Upper lobe of left lung (tissue), 6 donors: ENCODE results near the gene HOXA7. TPM values are rescaled to one million over a fixed set of nuclear protein-coding genes. Genes with fewer than 3 reads are reported as not detected.

Experiments used
- ATAC-seq, 2 donors: fragments of 200-7000 bp; cut with Tn5 transposase; one replicate each; pipeline ENCODE4 v1.9.1; 2022; ENCODE audit warnings: mild to moderate bottlenecking in 2 of 2, moderate library complexity in 2 of 2; ENCODE audit not compliant: low FRiP score in 2 of 2
- DNase-seq, 2 donors: peaks; one replicate each; pipeline ENCODE4 v3.0.0-alpha.2; 2019 to 2020
- H3K27ac ChIP-seq, 4 donors: fragments of 200-600 bp; sonication (generic); one replicate each; pipeline ENCODE4 v1.5.1; 2016 to 2019
- H3K27me3 ChIP-seq, 4 donors: fragments of 200-600 bp; sonication (generic); one replicate each; pipeline ENCODE4 v1.5.1; 2017 to 2019
- H3K36me3 ChIP-seq, 4 donors: fragments of 200-600 bp; sonication (generic); one replicate each; pipeline ENCODE4 v1.5.1; 2016 to 2019
- H3K4me1 ChIP-seq, 4 donors: fragments of 200-600 bp; sonication (generic); one replicate each; pipeline ENCODE4 v1.5.1; 2018 to 2019
- H3K4me3 ChIP-seq, 4 donors: fragments of 200-600 bp; sonication (generic); one replicate each; pipeline ENCODE4 v1.5.1; 2017 to 2019; ENCODE audit warnings: mild to moderate bottlenecking in 2 of 4, moderate library complexity in 1 of 4
- H3K9me3 ChIP-seq, 4 donors: fragments of 200-600 bp; sonication (generic); one replicate each; pipeline ENCODE4 v1.5.1; 2018 to 2019
- CTCF ChIP-seq, 6 experiments: fragments of 450-650 bp in 4 of 6; fragments of 200-600 bp in 2 of 6; sonication (generic) in 2 of 6; IDR thresholded peaks; one replicate each; pipeline ENCODE4 v1.5.1; 2016 to 2019; ENCODE audit warnings: antibody characterized with exemption in 6 of 6
- EP300 ChIP-seq, 4 donors: sonication (generic); formaldehyde crosslinking; IDR thresholded peaks; one replicate each; pipeline ENCODE4 v1.5.1; 2017; ENCODE audit warnings: antibody characterized with exemption in 4 of 4, control low read depth in 2 of 4
- POLR2A ChIP-seq, 4 donors: fragments of 450-650 bp; IDR thresholded peaks; one replicate each; pipeline ENCODE4 v1.5.1; 2016 to 2017; ENCODE audit warnings: antibody characterized with exemption in 4 of 4, mild to moderate bottlenecking in 2 of 4
- POLR2AphosphoS5 ChIP-seq, 2 donors: sonication (generic); formaldehyde crosslinking; IDR thresholded peaks; one replicate each; pipeline ENCODE4 v1.5.1; 2017; ENCODE audit warnings: antibody characterized with exemption in 2 of 2
- WGBS, 2 donors: methylation state at CpG; one replicate each; pipeline ENCODE4 v1.1.5; 2017 to 2018; 5-methylcytosine and 5-hydroxymethylcytosine counted together
- total RNA-seq, 6 donors: library from RNA; depleted of rRNA in 4 of 6; stranded (reverse); fragments of >200 nt in 4 of 6; gene quantifications; one replicate each; pipeline versions ENCODE4 v1.1.0 to v1.2.1, GENCODE V29; 2016 to 2021
- donor health status: DM: no; HTN: no; CAD: no; lungs with moderate emphysema.
- donor health status: DM: no; HTN: yes; CAD: no; lungs with severe emphysema.

HOXA7 gene
- total RNA-seq, 6 donors from 2014 or later = 0.46 to 3.3 (median 2.5) TPM; not detected in 2

- Histone ChIP-seq H3K36me3 (no peaks in the 10 kb centered on the region), H3K9me3 (no peaks in the 10 kb centered on the region), H3K4me3 (peak overlapping the region in 2 of 4 donors; percentile 62 to 74), H3K27ac (peak overlapping the region; percentile 94 to 98 (median 96)), H3K4me1 (peaks cover 24 to 38% (median 29%) of the 10 kb centered on the region in 4 donors), H3K27me3 (peaks cover 0 to 6% (median 0%) of the 10 kb centered on the region in 4 donors)
- DNase-seq = no peak
- 45 to 63% methylated on average over 2 of the region's 2 CpGs for WGBS, 2 donors
- ATAC-seq = no peak
- TF ChIP-seq EP300 (IDR thresholded peaks at IDR 0.05) (no peak), POLR2AphosphoS5 (IDR thresholded peaks at IDR 0.05) (no peak), CTCF (IDR thresholded peaks at IDR 0.05) (no peak), POLR2A (IDR thresholded peaks at IDR 0.05) (no peak)
These were observed 18.7 kb downstream of the HOXA7 start for GRCh38 chr7:27137640-27138315.

- 3 to 16% methylated on average over 2 of the region's 2 CpGs for WGBS, 2 donors
- TF ChIP-seq POLR2AphosphoS5 (IDR thresholded peaks at IDR 0.05) = peak; percentile 17 to 43
- no peak for TF ChIP-seq EP300 (IDR thresholded peaks at IDR 0.05)
- no peak for TF ChIP-seq CTCF (IDR thresholded peaks at IDR 0.05)
- no peak overlapping the region for H3K4me3 ChIP-seq
- peak in 1 of 2 donors; percentile 21 for DNase-seq
- H3K27me3 ChIP-seq = peaks cover 0 to 13% (median 0%) of the 10 kb centered on the region in 4 donors
- H3K27ac ChIP-seq = peak overlapping the region; percentile 49 to 60 (median 55)
- H3K9me3 ChIP-seq = no peaks in the 10 kb centered on the region
- H3K36me3 ChIP-seq = no peaks in the 10 kb centered on the region
- peak in 1 of 2 donors; percentile 18 for ATAC-seq
- peaks cover 32 to 49% (median 33%) of the 10 kb centered on the region in 4 donors for H3K4me1 ChIP-seq
These were observed 22.1 kb downstream of the HOXA7 start for GRCh38 chr7:27134392-27134791.

DNA sequence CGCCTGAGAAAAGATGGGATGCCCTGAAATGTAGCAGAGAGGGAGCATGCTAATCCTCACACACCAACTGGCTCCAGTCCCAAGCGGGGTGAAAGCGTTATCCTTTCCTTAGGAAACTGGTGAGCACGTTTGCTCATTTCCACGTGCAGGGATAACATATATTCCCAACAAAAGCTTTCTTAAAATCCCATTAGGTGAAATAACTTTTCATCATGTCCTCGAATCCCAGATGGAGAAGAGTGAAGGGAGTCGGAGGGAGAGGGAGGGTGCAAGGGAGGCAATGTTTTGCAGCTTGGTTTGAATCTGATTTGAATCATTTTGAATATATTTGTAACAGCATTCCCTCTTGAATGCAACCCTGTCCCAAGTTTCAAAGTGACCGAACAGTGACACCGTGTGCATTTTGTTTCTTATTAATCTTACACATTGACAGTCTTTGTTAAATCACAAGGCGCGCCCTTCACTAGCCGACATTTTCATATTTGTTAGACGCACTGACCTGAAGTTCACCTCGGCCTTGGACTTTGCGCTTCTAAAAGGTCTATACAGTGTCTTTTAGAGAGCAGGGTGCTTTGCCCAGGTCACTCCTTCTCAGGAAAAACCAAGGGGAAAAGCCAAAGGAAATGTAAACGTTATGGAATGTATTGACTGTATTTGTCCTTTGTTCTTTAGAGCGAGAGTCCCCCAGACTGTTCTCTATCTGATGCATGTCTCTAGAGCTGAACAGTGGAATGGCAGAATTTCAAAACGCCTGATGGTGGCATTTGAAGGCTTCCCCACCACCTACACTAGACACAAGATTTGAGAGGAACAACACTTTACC lies 22.9 kb downstream of the HOXA7 start:
- ATAC-seq = no peak
- peak overlapping the region; percentile 49 to 60 (median 55) for H3K27ac ChIP-seq
- H3K4me1 ChIP-seq = peaks cover 32 to 49% (median 34%) of the 10 kb centered on the region in 4 donors
- H3K9me3 ChIP-seq = no peaks in the 10 kb centered on the region
- peaks cover 0 to 13% (median 0%) of the 10 kb centered on the region in 4 donors for H3K27me3 ChIP-seq
- peak in 1 of 2 donors; percentile 15 for DNase-seq
- TF ChIP-seq POLR2A (IDR thresholded peaks at IDR 0.05) = no peak
- TF ChIP-seq EP300 (IDR thresholded peaks at IDR 0.05) = no peak
- TF ChIP-seq CTCF (IDR thresholded peaks at IDR 0.05) = no peak
- no peak for TF ChIP-seq POLR2AphosphoS5 (IDR thresholded peaks at IDR 0.05)
- WGBS, 2 donors = 34 to 42% methylated on average over 18 of the region's 18 CpGs
- H3K36me3 ChIP-seq = no peaks in the 10 kb centered on the region
- no peak overlapping the region for H3K4me3 ChIP-seq

GRCh38 chr7:27132978-27133377 lies 23.5 kb downstream of the HOXA7 start:
- Histone ChIP-seq H3K36me3 (no peaks in the 10 kb centered on the region), H3K4me3 (no peak overlapping the region), H3K27ac (peak overlapping the region in 3 of 4 donors; percentile 5 to 56 (median 54)), H3K27me3 (peaks cover 0 to 13% (median 0%) of the 10 kb centered on the region in 4 donors), H3K9me3 (no peaks in the 10 kb centered on the region), H3K4me1 (peaks cover 32 to 50% (median 37%) of the 10 kb centered on the region in 4 donors)
- ATAC-seq = no peak
- TF ChIP-seq EP300 (IDR thresholded peaks at IDR 0.05) = no peak
- TF ChIP-seq CTCF (IDR thresholded peaks at IDR 0.05) = no peak
- TF ChIP-seq POLR2A (IDR thresholded peaks at IDR 0.05) = no peak
- no peak for TF ChIP-seq POLR2AphosphoS5 (IDR thresholded peaks at IDR 0.05)
- no peak for DNase-seq
- 37 to 39% methylated on average over 6 of the region's 6 CpGs for WGBS, 2 donors
